GM12891 (cell line): ENCODE measurements around the gene ETNK1.

Experiments used
- DNase-seq: peaks from one replicate; pipeline ENCODE4 v3.0.0; 2011; ENCODE audit warnings: low spot score; ENCODE audit not compliant: insufficient read length
- FAIRE-seq: peaks from 2 replicates; lab custom pipeline; 2011; peaks lifted over from hg19 to GRCh38; lab: Jason Lieb, UNC
- PAX5 ChIP-seq: IDR thresholded peaks from 2 replicates; pipeline ENCODE4 v1.6.1; 2011; ENCODE audit warnings: low read length, moderate library complexity, mild to moderate bottlenecking; ENCODE audit not compliant: insufficient read depth, severe bottlenecking
- POLR2A ChIP-seq: IDR thresholded peaks from 2 replicates; pipeline ENCODE4 v1.6.1; 2011; ENCODE audit warnings: low read depth, low read length, control low read depth
- POLR2AphosphoS5 ChIP-seq: IDR thresholded peaks from 2 replicates; pipeline ENCODE4 v1.6.1; 2011; ENCODE audit warnings: low read depth, low read length, control low read depth
- POU2F2 ChIP-seq: IDR thresholded peaks from 2 replicates; pipeline ENCODE4 v1.6.1; 2011; ENCODE audit warnings: low read depth, mild to moderate bottlenecking, control low read depth, low read length, moderate library complexity
- SPI1 ChIP-seq: IDR thresholded peaks from 2 replicates; pipeline ENCODE4 v1.6.1; 2011; ENCODE audit warnings: low read depth, low read length, control low read depth
- TAF1 ChIP-seq: IDR thresholded peaks from 2 replicates; pipeline ENCODE4 v1.6.1; 2011; ENCODE audit warnings: low read depth, low read length, control low read depth

ETNK1 gene

GRCh38 chr12:22657538-22657937, 32.6 kb downstream of the ETNK1 start:
- no peak for DNase-seq
- no peak for FAIRE-seq
- TF ChIP-seq PAX5, result no peak
- TF ChIP-seq SPI1, result no peak
- no peak for TF ChIP-seq POLR2A
- TF ChIP-seq POLR2AphosphoS5, result no peak
- no peak for TF ChIP-seq TAF1
- TF ChIP-seq POU2F2, result no peak

DNA sequence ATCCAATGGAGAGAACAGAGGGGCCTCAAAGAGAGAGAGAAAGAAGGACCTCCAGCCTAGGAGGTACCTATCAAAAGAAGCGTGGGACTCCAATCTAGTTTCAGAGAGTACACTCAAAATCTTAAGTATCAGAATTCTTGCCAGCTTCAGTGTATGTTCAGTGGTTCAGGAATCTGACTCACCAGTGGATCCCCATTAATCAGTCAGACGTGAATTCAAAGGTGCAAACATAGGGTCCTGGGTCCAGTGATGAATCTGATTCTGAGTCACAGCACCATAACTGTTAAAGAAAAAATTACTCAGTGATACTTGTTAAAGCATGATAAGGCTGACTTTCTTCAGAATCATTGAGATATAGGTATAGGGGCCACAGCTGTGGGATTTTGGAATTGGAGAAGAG, 33.2 kb downstream of the ETNK1 start:
- FAIRE-seq (no peak), DNase-seq (no peak)
- TF ChIP-seq PAX5 (no peak), SPI1 (no peak), POLR2A (no peak), TAF1 (no peak), POLR2AphosphoS5 (no peak), POU2F2 (no peak)

- no peak for TF ChIP-seq PAX5
- no peak for TF ChIP-seq TAF1
- TF ChIP-seq POLR2AphosphoS5, result no peak
- TF ChIP-seq POU2F2, result no peak
- TF ChIP-seq POLR2A, result no peak
- no peak for TF ChIP-seq SPI1
- DNase-seq (no peak), FAIRE-seq (no peak)
These were observed 37.4 kb downstream of the ETNK1 start for GRCh38 chr12:22662356-22662755.

DNA sequence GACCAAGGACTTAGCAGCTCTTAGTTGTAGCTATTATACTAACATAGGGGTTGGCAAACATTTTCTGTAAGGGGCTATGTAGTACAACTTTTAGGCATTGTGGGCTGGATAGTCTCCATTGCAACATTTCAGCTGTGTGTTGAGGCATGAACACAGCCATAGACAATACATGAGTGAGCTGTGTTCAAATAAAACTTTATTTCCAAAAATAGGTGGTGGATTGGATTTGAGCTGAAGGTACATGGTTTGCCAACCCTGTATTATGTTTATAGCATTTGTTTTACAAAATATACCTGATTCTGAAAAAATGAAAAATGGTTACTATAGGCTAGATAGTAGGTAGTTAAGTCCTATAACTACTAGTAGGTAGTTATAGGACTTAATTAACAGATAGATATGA, 40.5 kb downstream of the ETNK1 start:
- DNase-seq (no peak), FAIRE-seq (no peak)
- TF ChIP-seq TAF1 (no peak), POLR2AphosphoS5 (no peak), SPI1 (no peak), PAX5 (no peak), POU2F2 (no peak), POLR2A (no peak)

- FAIRE-seq, result no peak
- no peak for DNase-seq
- no peak for TF ChIP-seq PAX5
- TF ChIP-seq TAF1, result no peak
- TF ChIP-seq POU2F2, result no peak
- no peak for TF ChIP-seq SPI1
These were observed 42.2 kb downstream of the ETNK1 start for GRCh38 chr12:22667122-22667521.

DNA sequence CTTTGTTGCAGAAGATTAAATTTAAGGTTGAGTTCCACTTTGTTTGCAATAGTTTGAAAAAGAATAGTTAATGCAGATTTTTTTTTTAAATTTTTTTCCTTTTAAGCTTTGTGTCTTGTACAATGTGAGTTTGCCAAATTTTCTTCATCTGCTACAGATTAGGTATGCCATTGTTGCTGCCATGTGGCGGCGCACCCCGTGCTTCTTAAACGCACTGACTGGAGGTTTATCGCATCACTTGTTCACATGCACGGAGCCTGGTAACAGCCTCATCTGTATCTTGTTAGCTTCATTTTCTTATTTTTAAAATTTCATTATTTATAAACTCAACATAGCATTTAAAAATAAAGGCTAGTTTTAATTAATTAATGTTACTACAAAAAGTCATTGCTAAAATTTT, 43.5 kb downstream of the ETNK1 start:
- DNase-seq (no peak), FAIRE-seq (no peak)
- TF ChIP-seq POLR2A, result no peak
- no peak for TF ChIP-seq POLR2AphosphoS5
- no peak for TF ChIP-seq POU2F2
- no peak for TF ChIP-seq SPI1
- no peak for TF ChIP-seq TAF1
- TF ChIP-seq PAX5, result no peak

DNA sequence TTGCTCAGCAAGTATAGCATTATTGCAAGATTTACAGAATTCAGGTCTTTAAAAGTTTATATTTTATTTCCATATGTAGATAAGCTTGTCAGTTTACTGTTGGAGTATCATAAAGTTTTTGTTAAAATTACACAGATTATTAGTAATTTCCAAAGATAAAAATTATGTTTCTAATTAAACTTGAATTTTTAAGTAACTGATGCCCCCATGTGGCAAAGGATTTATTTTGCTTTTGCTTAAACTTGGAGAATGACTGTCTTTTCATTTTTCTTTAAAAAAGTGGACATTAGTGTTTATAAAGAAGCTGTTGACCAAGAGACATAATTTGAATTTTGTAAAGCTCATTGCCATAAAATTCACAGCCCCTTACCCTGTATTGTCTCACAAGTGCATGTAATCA, 45.8 kb downstream of the ETNK1 start:
- no peak for DNase-seq
- TF ChIP-seq POU2F2 (no peak), SPI1 (no peak), POLR2A (no peak), PAX5 (no peak), POLR2AphosphoS5 (no peak), TAF1 (no peak)
- no peak for FAIRE-seq

- TF ChIP-seq TAF1 (no peak), POU2F2 (no peak), POLR2A (no peak), PAX5 (no peak), SPI1 (no peak), POLR2AphosphoS5 (no peak)
- no peak for FAIRE-seq
These were observed 48.0 kb downstream of the ETNK1 start for GRCh38 chr12:22672951-22673350.

DNA sequence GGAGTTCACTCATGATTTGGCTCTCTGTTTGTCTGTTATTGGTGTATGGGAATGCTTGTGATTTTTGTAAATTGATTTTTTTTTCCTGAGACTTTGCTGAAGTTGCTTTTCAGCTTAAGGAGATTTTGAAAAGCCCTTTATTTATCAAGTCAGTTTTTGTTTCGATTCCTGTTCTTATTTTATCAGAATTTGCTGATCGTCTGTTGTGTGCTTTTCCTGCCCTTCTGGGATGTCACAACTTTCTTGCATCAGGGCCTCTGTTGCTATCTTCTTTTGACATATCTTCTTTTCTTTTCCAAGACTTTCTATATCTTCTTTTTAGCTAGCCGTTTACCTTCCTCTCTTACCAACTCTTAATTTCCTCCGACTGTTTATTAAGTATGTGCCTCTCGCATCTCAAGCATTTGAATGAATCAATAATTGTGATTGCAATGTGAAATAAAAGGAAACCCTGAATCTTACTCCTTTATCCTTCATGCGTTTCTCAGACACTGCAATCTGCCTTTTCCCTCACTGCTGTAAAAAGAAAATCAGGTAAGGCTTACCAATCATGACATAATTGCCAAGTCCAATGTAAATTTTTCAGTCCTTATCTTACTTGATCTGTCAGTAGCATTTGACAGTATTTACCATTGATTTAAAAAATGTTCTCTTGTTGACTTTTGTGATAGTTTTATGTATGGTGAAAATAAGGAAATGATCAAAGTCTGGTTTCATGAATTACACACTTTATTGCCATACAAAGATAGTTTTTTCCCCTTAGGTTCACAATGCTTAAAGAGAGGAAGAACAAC, 53.0 kb downstream of the ETNK1 start:
- TF ChIP-seq TAF1 (no peak), SPI1 (no peak), PAX5 (no peak), POU2F2 (no peak), POLR2AphosphoS5 (no peak), POLR2A (no peak)
- FAIRE-seq (no peak), DNase-seq (no peak)

More at GRCh38 chr12:22672951-22673350, 48.0 kb downstream of the ETNK1 start:
- no peak for DNase-seq

DNA sequence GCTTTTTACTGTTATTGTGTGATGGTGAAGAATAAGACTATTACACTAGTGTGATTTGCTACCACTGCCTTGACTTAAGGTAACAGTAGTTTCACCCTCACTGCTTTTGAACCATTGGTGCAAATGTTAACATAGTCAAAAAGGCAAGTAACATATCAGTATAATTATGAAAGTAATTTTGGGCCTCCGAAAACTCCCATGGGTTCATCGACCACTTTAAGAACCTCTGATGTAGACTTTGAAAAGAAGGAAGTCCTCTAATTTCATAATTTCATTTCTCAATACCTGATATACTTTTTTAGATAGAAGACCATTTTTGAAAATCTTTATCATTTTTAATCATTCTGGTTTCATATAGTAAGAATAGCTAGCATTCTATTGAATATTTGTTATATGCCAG, 57.7 kb downstream of the ETNK1 start:
- DNase-seq (no peak), FAIRE-seq (peak; percentile 60)
- no peak for TF ChIP-seq TAF1
- no peak for TF ChIP-seq PAX5
- peak; percentile 49 for TF ChIP-seq SPI1

GRCh38 chr12:22683131-22683530, 58.2 kb downstream of the ETNK1 start:
- FAIRE-seq, result no peak
- no peak for DNase-seq
- TF ChIP-seq SPI1, result no peak
